Endothelial cell of umbilical vein (primary cell): Measurements from ENCODE around the gene SPSB1. TPM values are rescaled to one million over a fixed set of nuclear protein-coding genes. Genes with fewer than 3 reads are reported as not detected.
A peak's percentile ranks its signal among the peaks of the same experiment; 100 is the strongest.

Experiments used
- BruUV-seq: library from RNA; stranded (reverse); fragments of 400-500 nt; replicated peaks from 2 replicates; lab custom pipeline; 2021; lab: Mats Ljungman, UMichigan
- CTCF ChIA-PET: fragments of 300-600, 350-600 bp; sonication (Branson Sonifier 250); formaldehyde crosslinking; loops from one replicate; lab custom pipeline; 2021; ENCODE audit warnings: antibody characterized with exemption, inconsistent platforms; lab: Charles Lee
- POLR2A ChIA-PET: fragments of 300-600, 350-600 bp; sonication (Branson Sonifier 250); formaldehyde crosslinking; loops from one replicate; lab custom pipeline; 2021; ENCODE audit warnings: antibody characterized with exemption, inconsistent platforms; lab: Charles Lee
- DNase-seq: peaks from one replicate; pipeline ENCODE4 v3.0.0-alpha.2; 2011; ENCODE audit warnings: low read depth, low spot score
- FAIRE-seq: peaks from 2 replicates; lab custom pipeline; 2011; peaks lifted over from hg19 to GRCh38; lab: Jason Lieb, UNC
- H2AFZ ChIP-seq: 2 replicates; pipeline ENCODE4 v1.6.0; 2012; ENCODE audit warnings: low read depth, low read length, control low read depth, inconsistent platforms
- H3K27ac ChIP-seq: 2 replicates; pipeline ENCODE4 v1.5.1; 2011; ENCODE audit warnings: low read depth, mild to moderate bottlenecking, control low read depth, low read length, moderate library complexity; ENCODE audit not compliant: insufficient read depth
- H3K27me3 ChIP-seq, 2 experiments: 2 replicates each; pipeline versions ENCODE4 v1.6.0 to v1.6.1; 2011; ENCODE audit warnings: low read length in 2 of 2, mixed read lengths in 1 of 2; ENCODE audit not compliant: control insufficient read depth in 2 of 2, insufficient read depth in 2 of 2
- H3K36me3 ChIP-seq, 2 experiments: 2 replicates in 1 of 2; 3 replicates in 1 of 2; pipeline ENCODE4 v1.5.1; 2011; ENCODE audit warnings: low read length in 2 of 2, mild to moderate bottlenecking in 1 of 2, moderate library complexity in 1 of 2; ENCODE audit not compliant: control insufficient read depth in 2 of 2, insufficient read depth in 2 of 2; ENCODE audit errors: extremely low read depth in 1 of 2
- H3K4me1 ChIP-seq: 3 replicates; pipeline ENCODE4 v1.5.1; 2011; ENCODE audit warnings: mild to moderate bottlenecking, low read length; ENCODE audit not compliant: control insufficient read depth, insufficient read depth; ENCODE audit errors: extremely low read depth
- H3K4me2 ChIP-seq: 2 replicates; pipeline ENCODE4 v1.6.1; 2011; ENCODE audit warnings: low read length, control low read depth, mixed read lengths; ENCODE audit not compliant: insufficient read depth
- H3K4me3 ChIP-seq, 3 experiments: fragments of 200-600 bp in 1 of 3; sonication (generic), shearing (Covaris generic) in 1 of 3; replicated peaks in 1 of 3; 2 replicates each; pipeline ENCODE4 v1.5.1; 2011 to 2016; ENCODE audit warnings: control low read depth in 3 of 3, low read length in 3 of 3, mild to moderate bottlenecking in 2 of 3, inconsistent platforms in 1 of 3, low read depth in 1 of 3, moderate library complexity in 1 of 3; ENCODE audit not compliant: insufficient read depth in 1 of 3
- H3K79me2 ChIP-seq: 2 replicates; pipeline ENCODE4 v1.6.0; 2012; ENCODE audit warnings: low read length, inconsistent platforms; ENCODE audit not compliant: control insufficient read depth, insufficient read depth
- H3K9ac ChIP-seq: replicated peaks from 2 replicates; pipeline ENCODE3; 2011; ENCODE audit warnings: low read length, control low read depth; ENCODE audit not compliant: insufficient read depth; ENCODE audit errors: extremely low read depth
- H3K9me1 ChIP-seq: replicated peaks from 3 replicates; pipeline ENCODE4 v1.6.0; 2011; ENCODE audit warnings: mild to moderate bottlenecking, low read length; ENCODE audit not compliant: control insufficient read depth, insufficient read depth; ENCODE audit errors: extremely low read depth
- H3K9me3 ChIP-seq: replicated peaks from 2 replicates; pipeline ENCODE4 v1.5.1; 2012; ENCODE audit warnings: low read length, inconsistent platforms; ENCODE audit not compliant: control insufficient read depth, insufficient read depth
- H4K20me1 ChIP-seq: replicated peaks from 2 replicates; pipeline ENCODE3; 2011; ENCODE audit warnings: mild to moderate bottlenecking, low read length; ENCODE audit not compliant: control insufficient read depth, insufficient read depth; ENCODE audit errors: extremely low read depth
- EZH2 ChIP-seq: IDR thresholded peaks from 2 replicates; pipeline ENCODE4 v1.6.1; 2012; ENCODE audit warnings: borderline replicate concordance, low read depth, mild to moderate bottlenecking, moderate library complexity, low read length, inconsistent platforms; ENCODE audit not compliant: severe bottlenecking
- FOS ChIP-seq: IDR thresholded peaks from 2 replicates; pipeline ENCODE4 v1.6.1; 2011; ENCODE audit warnings: mild to moderate bottlenecking, low read length, moderate library complexity, borderline replicate concordance; ENCODE audit not compliant: insufficient read depth
- GATA2 ChIP-seq: IDR thresholded peaks from 2 replicates; pipeline ENCODE4 v1.7.0; 2011; ENCODE audit warnings: low read depth, mild to moderate bottlenecking, moderate library complexity, mixed read lengths, low read length; ENCODE audit not compliant: insufficient read length, insufficient read depth
- JUN ChIP-seq: IDR thresholded peaks from 2 replicates; pipeline ENCODE4 v1.6.1; 2011; ENCODE audit warnings: borderline replicate concordance, low read depth; ENCODE audit not compliant: insufficient read length, insufficient read depth
- MYC ChIP-seq: IDR thresholded peaks from one replicate; pipeline ENCODE4 v1.6.1; 2011; ENCODE audit warnings: mild to moderate bottlenecking, low read depth, low read length
- POLR2A ChIP-seq: IDR thresholded peaks from 2 replicates; pipeline ENCODE4 v1.6.1; 2012; ENCODE audit warnings: low read depth, mild to moderate bottlenecking, control low read depth, low read length
- POLR2AphosphoS5 ChIP-seq: IDR thresholded peaks from 2 replicates; pipeline ENCODE4 v1.6.1; 2012; ENCODE audit warnings: low read depth, mild to moderate bottlenecking, control low read depth, low read length, moderate library complexity; ENCODE audit not compliant: insufficient read depth
- dilution Hi-C: fragments of 300-500 bp; cut with MboI; formaldehyde crosslinking; loops from one replicate; pipeline ENCODE4 v1.15.0; 2019; ENCODE audit warnings: low sequenced_read_pairs; ENCODE audit not compliant: extremely low pct_ligation_motif_present
- intact Hi-C: fragments of 100-400 bp; cut with micrococcal nuclease; formaldehyde crosslinking; loops from one replicate; pipeline ENCODE4 v1.10.0; 2022
- polyA plus RNA-seq, 4 experiments: library from polyadenylated mRNA; depleted of rRNA in 3 of 4; stranded (reverse) in 3 of 4; unstranded in 1 of 4; fragments of >200 nt; gene quantifications; 2 replicates each; pipeline versions ENCODE4 v1.2.1 to v1.2.3, GENCODE V29; 2011 to 2012; ENCODE audit warnings: missing spikeins in 1 of 4
- total RNA-seq: library from RNA; stranded (reverse); gene quantifications from 2 replicates; pipeline ENCODE4 v1.2.3, GENCODE V29; 2021
- TF ChIP-seq, protein P1 (sequence below), 2 donors: IDR thresholded peaks; 1 replicate in 1 of 2; 2 replicates in 1 of 2; pipeline ENCODE4 v1.5.1; 2011; ENCODE audit warnings: low read length in 2 of 2, mild to moderate bottlenecking in 2 of 2, moderate library complexity in 2 of 2, control low read depth in 1 of 2, inconsistent platforms in 1 of 2, low read depth in 1 of 2; ENCODE audit not compliant: insufficient read depth in 1 of 2; ENCODE audit errors: extremely low read depth in 1 of 2
- TF ChIP-seq, protein P2 (sequence below): IDR thresholded peaks from 2 replicates; pipeline ENCODE4 v1.6.1; 2011; ENCODE audit not compliant: insufficient read depth, insufficient read length

SPSB1 gene
- total and polyA plus RNA-seq, 2 donors (not counting 3 experiments of a cell fraction or from before 2014, with no cell fraction given), result 41.9 to 61.2 TPM

DNA sequence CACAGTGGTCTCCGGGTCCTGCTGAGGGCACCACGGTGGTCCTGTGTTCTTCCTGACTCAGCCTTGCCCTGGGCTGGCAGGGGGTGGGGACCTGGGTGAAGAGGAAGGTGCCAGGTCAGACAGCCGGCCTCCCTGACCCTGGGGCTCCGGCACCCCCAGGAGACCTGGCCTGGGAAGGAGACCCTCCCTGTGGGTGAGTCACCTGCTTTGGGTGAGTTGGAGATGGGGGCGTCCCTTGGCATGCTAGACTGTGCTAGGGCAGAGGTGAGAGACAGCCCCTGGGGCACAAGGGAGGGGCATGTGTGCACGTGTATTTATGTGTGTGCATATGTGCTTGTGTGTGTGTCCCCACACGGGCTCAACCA, 23.4 kb downstream of the SPSB1 start:
- Histone ChIP-seq H3K9ac (no peak overlapping the region), H3K27ac (peak overlapping the region; percentile 18), H3K79me2 (peaks cover 93% of the 10 kb centered on the region), H3K4me3 (no peak overlapping the region), H4K20me1 (peaks cover 7% of the 10 kb centered on the region), H3K4me2 (no peak overlapping the region), H2AFZ (no peak overlapping the region), H3K36me3 (peaks cover 2 to 10% of the 10 kb centered on the region in 2 experiments), H3K4me1 (peaks cover 18% of the 10 kb centered on the region), H3K9me1 (no peaks in the 10 kb centered on the region), H3K9me3 (no peaks in the 10 kb centered on the region), H3K27me3 (no peaks in the 10 kb centered on the region)
- FAIRE-seq (no peak), DNase-seq (no peak)
- CTCF ChIA-PET, result interaction anchor here (1.9 kb wide), 1 partner anchor 12 kb away, joined by 4 read pairs; no protein-coding TSS in a partner anchor
- POLR2A ChIA-PET, result no interaction called here
- intact Hi-C loops (no loop called here), dilution Hi-C loops (no loop called here)
- TF ChIP-seq POLR2AphosphoS5 (no peak), EZH2 (no peak), FOS (no peak), GATA2 (no peak), MYC (no peak), POLR2A (no peak), JUN (no peak)
- TF ChIP-seq, protein P1, sequence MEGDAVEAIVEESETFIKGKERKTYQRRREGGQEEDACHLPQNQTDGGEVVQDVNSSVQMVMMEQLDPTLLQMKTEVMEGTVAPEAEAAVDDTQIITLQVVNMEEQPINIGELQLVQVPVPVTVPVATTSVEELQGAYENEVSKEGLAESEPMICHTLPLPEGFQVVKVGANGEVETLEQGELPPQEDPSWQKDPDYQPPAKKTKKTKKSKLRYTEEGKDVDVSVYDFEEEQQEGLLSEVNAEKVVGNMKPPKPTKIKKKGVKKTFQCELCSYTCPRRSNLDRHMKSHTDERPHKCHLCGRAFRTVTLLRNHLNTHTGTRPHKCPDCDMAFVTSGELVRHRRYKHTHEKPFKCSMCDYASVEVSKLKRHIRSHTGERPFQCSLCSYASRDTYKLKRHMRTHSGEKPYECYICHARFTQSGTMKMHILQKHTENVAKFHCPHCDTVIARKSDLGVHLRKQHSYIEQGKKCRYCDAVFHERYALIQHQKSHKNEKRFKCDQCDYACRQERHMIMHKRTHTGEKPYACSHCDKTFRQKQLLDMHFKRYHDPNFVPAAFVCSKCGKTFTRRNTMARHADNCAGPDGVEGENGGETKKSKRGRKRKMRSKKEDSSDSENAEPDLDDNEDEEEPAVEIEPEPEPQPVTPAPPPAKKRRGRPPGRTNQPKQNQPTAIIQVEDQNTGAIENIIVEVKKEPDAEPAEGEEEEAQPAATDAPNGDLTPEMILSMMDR (IDR thresholded peaks at IDR 0.05; ENCODE audit: extremely low read depth in 1 of 2, insufficient read depth in 1 of 2, low read depth in 1 of 2, low read length in 2 of 2), result no peak
- TF ChIP-seq, protein P2, sequence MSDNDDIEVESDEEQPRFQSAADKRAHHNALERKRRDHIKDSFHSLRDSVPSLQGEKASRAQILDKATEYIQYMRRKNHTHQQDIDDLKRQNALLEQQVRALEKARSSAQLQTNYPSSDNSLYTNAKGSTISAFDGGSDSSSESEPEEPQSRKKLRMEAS, result no peak
- no TSS peak for BruUV-seq
